ENCODE data around the gene GPR33. TPM values are rescaled to one million over a fixed set of nuclear protein-coding genes. Genes with fewer than 3 reads are reported as not detected.

The GPR33 gene
- total and polyA plus RNA-seq, 10 of the 15 experiments (the other 5 are each of a cell fraction or from before 2014, with no cell fraction given), result not detected

- intact Hi-C loops (cut with micrococcal nuclease; ENCODE audit: unreplicated experiment) (no loop called here), in situ Hi-C loops (cut with MboI) (no loop called here)
- no TSS peak for BruUV-seq (replicated peaks)
- DNase-seq (ENCODE audit: low read depth, low spot score) (no peak), ATAC-seq (no peak), FAIRE-seq (no peak)
- RAD21 ChIA-PET (ENCODE audit: unreplicated experiment), result no interaction called here
- Histone ChIP-seq H3K79me2 (ENCODE audit: control insufficient read depth, insufficient read depth, low read length) (no peaks in the 10 kb centered on the region), H3K27me3 (replicated peaks in 1 of 2; ENCODE audit: control insufficient read depth in 2 of 2, insufficient read depth in 2 of 2, low read length in 1 of 2) (no peaks in the 10 kb centered on the region), H3K4me1 (ENCODE audit: control insufficient read depth, insufficient read depth, low read length) (peaks cover 7% of the 10 kb centered on the region; the same call in 1 of the 2 replicates), H4K20me1 (ENCODE audit: control insufficient read depth, insufficient read depth) (no peaks in the 10 kb centered on the region), H3K36me3 (ENCODE audit: control insufficient read depth in 2 of 2, insufficient read depth in 2 of 2, low read length in 1 of 2) (no peaks in the 10 kb centered on the region), H3K4me3 (no peak overlapping the region), H2AFZ (ENCODE audit: control insufficient read depth, low read depth, low read length) (no peak overlapping the region), H3K4me2 (ENCODE audit: control insufficient read depth, insufficient read depth) (no peak overlapping the region), H3K27ac (ENCODE audit: control insufficient read depth, insufficient read depth) (no peak overlapping the region), H3K9ac (ENCODE audit: control insufficient read depth, insufficient read depth, low read length) (no peak overlapping the region), H3K9me3 (replicated peaks; ENCODE audit: control insufficient read depth, insufficient read depth, low read length) (no peaks in the 10 kb centered on the region)
- SMC1A ChIA-PET (ENCODE audit: uncharacterized antibody, unreplicated experiment), result interaction anchor here (1.4 kb wide), 1 partner anchor 23 kb away, joined by 3 read pairs; no protein-coding TSS in a partner anchor
- TF ChIP-seq HDAC2 (IDR thresholded peaks at IDR 0.05), result no peak
- peak; percentile 22; the same call in 1 of the 2 replicates for TF ChIP-seq SPI1 (IDR thresholded peaks at IDR 0.05; ENCODE audit: borderline replicate concordance, insufficient read depth, low read depth, low read length)
- 0% methylated on average over 3 of the region's 3 CpGs for WGBS (ENCODE audit: insufficient coverage, insufficient replicate concordance, low lambda C conversion rate, missing lambda C conversion rate)
- CTCF ChIA-PET, result interaction anchor here (0.6 to 0.9 kb wide), 3 partner anchors 1029 to 1067 kb away, joined by 3 to 5 read pairs (median 3); no protein-coding TSS in a partner anchor
- POLR2A ChIA-PET, result interaction anchor here (1.3 kb wide), 1 partner anchor 86 kb away, joined by 3 read pairs; no protein-coding TSS in a partner anchor
These were observed 3.1 kb downstream of the GPR33 start for GRCh38 chr14:31484754-31485153.

- H2AFZ ChIP-seq (ENCODE audit: control insufficient read depth, low read depth, low read length), result no peak overlapping the region
- H4K20me1 ChIP-seq (ENCODE audit: control insufficient read depth, insufficient read depth), result no peaks in the 10 kb centered on the region
- no peak overlapping the region for H3K9ac ChIP-seq (ENCODE audit: control insufficient read depth, insufficient read depth, low read length)
- no peak overlapping the region for H3K27ac ChIP-seq (ENCODE audit: control insufficient read depth, insufficient read depth)
- no peak for FAIRE-seq
- ChIA-PET SMC1A (ENCODE audit: uncharacterized antibody, unreplicated experiment) (interaction anchor here (1.3 kb wide), 1 partner anchor 11 kb away, joined by 3 read pairs; no protein-coding TSS in a partner anchor), CTCF (interaction anchor here (1.3 kb wide), 1 partner anchor 11 kb away, joined by 3 read pairs; no protein-coding TSS in a partner anchor), POLR2A (no interaction called here), RAD21 (ENCODE audit: unreplicated experiment) (no interaction called here)
- no peaks in the 10 kb centered on the region for H3K4me1 ChIP-seq (ENCODE audit: control insufficient read depth, insufficient read depth, low read length)
- no peaks in the 10 kb centered on the region for H3K27me3 ChIP-seq (replicated peaks in 1 of 2; ENCODE audit: control insufficient read depth in 2 of 2, insufficient read depth in 2 of 2, low read length in 1 of 2)
- no peaks in the 10 kb centered on the region for H3K9me3 ChIP-seq (replicated peaks; ENCODE audit: control insufficient read depth, insufficient read depth, low read length)
- H3K4me2 ChIP-seq (ENCODE audit: control insufficient read depth, insufficient read depth), result no peak overlapping the region
- no peak for DNase-seq (ENCODE audit: low read depth, low spot score)
- no peaks in the 10 kb centered on the region for H3K36me3 ChIP-seq (ENCODE audit: control insufficient read depth in 2 of 2, insufficient read depth in 2 of 2, low read length in 1 of 2)
- intact Hi-C loops (cut with micrococcal nuclease; ENCODE audit: unreplicated experiment) (no loop called here), in situ Hi-C loops (cut with MboI) (no loop called here)
- TF ChIP-seq CHD4 (IDR thresholded peaks at IDR 0.05), result no peak
- no peak for TF ChIP-seq MYB (IDR thresholded peaks at IDR 0.05; ENCODE audit: borderline replicate concordance, low read depth, low read length)
- no peak for TF ChIP-seq SPI1 (IDR thresholded peaks at IDR 0.05; ENCODE audit: borderline replicate concordance, insufficient read depth, low read depth, low read length)
- no peak for TF ChIP-seq SMARCA5 (IDR thresholded peaks at IDR 0.05)
- no peak for TF ChIP-seq PAX8 (IDR thresholded peaks at IDR 0.05)
- no peak for TF ChIP-seq HDAC6 (IDR thresholded peaks at IDR 0.05; ENCODE audit: unreplicated experiment)
- TF ChIP-seq NR2C2 (IDR thresholded peaks at IDR 0.05; ENCODE audit: borderline replicate concordance, control insufficient read depth, insufficient read length, low read depth), result no peak
- no peak for TF ChIP-seq TCF7 (IDR thresholded peaks at IDR 0.05; ENCODE audit: borderline replicate concordance)
- TF ChIP-seq JUNB (IDR thresholded peaks at IDR 0.05), result no peak
- BruUV-seq (replicated peaks), result no TSS peak
- H3K79me2 ChIP-seq (ENCODE audit: control insufficient read depth, insufficient read depth, low read length), result no peaks in the 10 kb centered on the region
- ATAC-seq, result no peak
- H3K4me3 ChIP-seq, result no peak overlapping the region
- 69% methylated on average over 4 of the region's 4 CpGs for WGBS (ENCODE audit: insufficient coverage, insufficient replicate concordance, low lambda C conversion rate, missing lambda C conversion rate)
These were observed 7.7 kb downstream of the GPR33 start for GRCh38 chr14:31480156-31480555.

All from GM12878 (cell line).